Natural killer cell treated with Interleukin-12 subunit alpha and Interleukin-12 subunit beta and Interleukin-15 and Interleukin-18, amount 100 ng/mL, for 72 hours (primary cell): ENCODE results near the gene SEL1L2. TPM values are rescaled to one million over a fixed set of nuclear protein-coding genes. Genes with fewer than 3 reads are reported as not detected.

Source experiments
- ATAC-seq, 2 donors: fragments of 150-1000 bp; cut with Tn5 transposase in 1 of 2; sonication (Bioruptor Pico), chemical (Tn5 transposase) in 1 of 2; 2 replicates each; pipeline ENCODE4 v1.10.0; 2021
- DNase-seq: peaks from one replicate; pipeline ENCODE4 v3.0.0; 2022; ENCODE audit warnings: low spot score
- H3K27ac Mint-ChIP-seq, 2 donors: 1 replicate in 1 of 2; 2 replicates in 1 of 2; pipeline ENCODE4 v1.8.0; 2022; ENCODE audit warnings: mixed read lengths in 2 of 2, mild to moderate bottlenecking in 1 of 2, moderate library complexity in 1 of 2
- H3K27me3 Mint-ChIP-seq, 2 donors: 1 replicate in 1 of 2; 2 replicates in 1 of 2; pipeline ENCODE4 v1.8.0; 2022; ENCODE audit warnings: mixed read lengths in 2 of 2
- H3K36me3 Mint-ChIP-seq: one replicate; pipeline ENCODE4 v1.8.0; 2022; ENCODE audit warnings: mixed read lengths
- H3K4me1 Mint-ChIP-seq, 2 donors: 1 replicate in 1 of 2; 2 replicates in 1 of 2; pipeline ENCODE4 v1.8.0; 2022; ENCODE audit warnings: low read depth in 2 of 2, mixed read lengths in 2 of 2, mild to moderate bottlenecking in 1 of 2
- H3K4me3 Mint-ChIP-seq: one replicate; pipeline ENCODE4 v1.8.0; 2022; ENCODE audit warnings: mixed read lengths
- H3K9me3 Mint-ChIP-seq: 2 replicates; pipeline ENCODE4 v1.8.0; 2022; ENCODE audit warnings: mixed read lengths
- total RNA-seq, 2 donors: library from RNA; stranded (reverse); gene quantifications; one replicate each; pipeline ENCODE4 v1.2.3, GENCODE V29; 2022

The SEL1L2 gene
- total RNA-seq, 2 donors from 2014 or later = not detected

GRCh38 chr20:13840093-13840465 lies 150.3 kb downstream of the SEL1L2 start:
- Mint-ChIP-seq H3K4me3 (no peak overlapping the region), H3K27ac (no peak overlapping the region), H3K4me1 (no peaks in the 10 kb centered on the region), H3K27me3 (peaks cover 14 to 22% of the 10 kb centered on the region in 2 donors), H3K36me3 (no peaks in the 10 kb centered on the region), H3K9me3 (no peaks in the 10 kb centered on the region)
- ATAC-seq (no peak), DNase-seq (no peak)

- H3K27me3 Mint-ChIP-seq = peaks cover 14 to 22% of the 10 kb centered on the region in 2 donors
- no peak overlapping the region for H3K27ac Mint-ChIP-seq
- DNase-seq = no peak
- no peaks in the 10 kb centered on the region for H3K9me3 Mint-ChIP-seq
- no peak overlapping the region for H3K4me3 Mint-ChIP-seq
- H3K4me1 Mint-ChIP-seq = no peaks in the 10 kb centered on the region
- no peak for ATAC-seq
- no peaks in the 10 kb centered on the region for H3K36me3 Mint-ChIP-seq
Measured at GRCh38 chr20:13839421-13840092, 150.9 kb downstream of the SEL1L2 start.

GRCh38 chr20:13838664-13839063 lies 151.8 kb downstream of the SEL1L2 start:
- Mint-ChIP-seq H3K4me1 (no peaks in the 10 kb centered on the region), H3K27ac (no peak overlapping the region), H3K9me3 (no peaks in the 10 kb centered on the region), H3K4me3 (no peak overlapping the region), H3K27me3 (peaks cover 14 to 18% of the 10 kb centered on the region in 2 donors), H3K36me3 (no peaks in the 10 kb centered on the region)
- no peak for ATAC-seq
- no peak for DNase-seq

GRCh38 chr20:13831476-13831875 lies 158.9 kb downstream of the SEL1L2 start:
- no peaks in the 10 kb centered on the region for H3K4me1 Mint-ChIP-seq
- H3K27ac Mint-ChIP-seq = no peak overlapping the region
- no peak overlapping the region for H3K4me3 Mint-ChIP-seq
- no peaks in the 10 kb centered on the region for H3K36me3 Mint-ChIP-seq
- ATAC-seq = no peak
- no peak for DNase-seq
- H3K9me3 Mint-ChIP-seq = no peaks in the 10 kb centered on the region
- H3K27me3 Mint-ChIP-seq = peaks cover 14 to 20% of the 10 kb centered on the region in 2 donors

- Mint-ChIP-seq H3K4me1 (no peaks in the 10 kb centered on the region), H3K27ac (no peak overlapping the region), H3K9me3 (no peaks in the 10 kb centered on the region), H3K27me3 (peaks cover 4 to 7% of the 10 kb centered on the region in 2 donors), H3K36me3 (no peaks in the 10 kb centered on the region), H3K4me3 (no peak overlapping the region)
- DNase-seq (no peak), ATAC-seq (no peak)
Measured at GRCh38 chr20:13825465-13825864, 164.9 kb downstream of the SEL1L2 start.

GRCh38 chr20:13824459-13824858 lies 166.0 kb downstream of the SEL1L2 start:
- DNase-seq (no peak), ATAC-seq (no peak)
- peaks cover under 1 to 7% of the 10 kb centered on the region in 2 donors for H3K27me3 Mint-ChIP-seq
- H3K36me3 Mint-ChIP-seq = no peaks in the 10 kb centered on the region
- no peaks in the 10 kb centered on the region for H3K9me3 Mint-ChIP-seq
- H3K4me1 Mint-ChIP-seq = no peaks in the 10 kb centered on the region
- H3K4me3 Mint-ChIP-seq = no peak overlapping the region
- H3K27ac Mint-ChIP-seq = no peak overlapping the region

- no peak overlapping the region for H3K4me3 Mint-ChIP-seq
- H3K27ac Mint-ChIP-seq = no peak overlapping the region
- peaks cover 0 to 7% of the 10 kb centered on the region in 2 donors for H3K27me3 Mint-ChIP-seq
- peaks cover 5% of the 10 kb centered on the region for H3K36me3 Mint-ChIP-seq
- ATAC-seq (no peak), DNase-seq (no peak)
- no peaks in the 10 kb centered on the region for H3K9me3 Mint-ChIP-seq
- H3K4me1 Mint-ChIP-seq = no peaks in the 10 kb centered on the region
Measured at GRCh38 chr20:13822459-13822858, 168.0 kb downstream of the SEL1L2 start.

GRCh38 chr20:13821876-13822275 lies 168.5 kb downstream of the SEL1L2 start:
- Mint-ChIP-seq H3K27ac (no peak overlapping the region), H3K27me3 (peaks cover 0 to 7% of the 10 kb centered on the region in 2 donors)
- no peak for ATAC-seq

GRCh38 chr20:13819885-13820645 lies 170.3 kb downstream of the SEL1L2 start:
- Mint-ChIP-seq H3K27me3 (peaks cover 0 to 7% of the 10 kb centered on the region in 2 donors), H3K27ac (no peak overlapping the region), H3K36me3 (peaks cover 10% of the 10 kb centered on the region), H3K9me3 (no peaks in the 10 kb centered on the region), H3K4me3 (no peak overlapping the region), H3K4me1 (no peaks in the 10 kb centered on the region)
- ATAC-seq (no peak), DNase-seq (no peak)

More at GRCh38 chr20:13821876-13822275, 168.5 kb downstream of the SEL1L2 start:
- no peak overlapping the region for H3K4me3 Mint-ChIP-seq
- DNase-seq = no peak
- peaks cover 6% of the 10 kb centered on the region for H3K36me3 Mint-ChIP-seq
- H3K9me3 Mint-ChIP-seq = no peaks in the 10 kb centered on the region
- H3K4me1 Mint-ChIP-seq = no peaks in the 10 kb centered on the region

GRCh38 chr20:13817342-13817741 lies 173.1 kb downstream of the SEL1L2 start:
- Mint-ChIP-seq H3K36me3 (peaks cover 19% of the 10 kb centered on the region), H3K4me1 (no peaks in the 10 kb centered on the region), H3K27ac (no peak overlapping the region), H3K9me3 (no peaks in the 10 kb centered on the region), H3K4me3 (no peak overlapping the region), H3K27me3 (no peaks in the 10 kb centered on the region)
- no peak for DNase-seq
- ATAC-seq = no peak

GRCh38 chr20:13816757-13817156 lies 173.7 kb downstream of the SEL1L2 start:
- ATAC-seq (no peak), DNase-seq (no peak)
- Mint-ChIP-seq H3K9me3 (no peaks in the 10 kb centered on the region), H3K36me3 (peaks cover 19% of the 10 kb centered on the region), H3K27ac (no peak overlapping the region), H3K27me3 (no peaks in the 10 kb centered on the region), H3K4me3 (no peak overlapping the region), H3K4me1 (no peaks in the 10 kb centered on the region)

GRCh38 chr20:13814672-13815071 lies 175.7 kb downstream of the SEL1L2 start:
- no peak for ATAC-seq
- no peaks in the 10 kb centered on the region for H3K27me3 Mint-ChIP-seq
- H3K4me1 Mint-ChIP-seq = no peaks in the 10 kb centered on the region
- no peak overlapping the region for H3K27ac Mint-ChIP-seq
- H3K4me3 Mint-ChIP-seq = no peak overlapping the region
- H3K9me3 Mint-ChIP-seq = no peaks in the 10 kb centered on the region
- H3K36me3 Mint-ChIP-seq = peaks cover 19% of the 10 kb centered on the region
- no peak for DNase-seq

- Mint-ChIP-seq H3K27ac (no peak overlapping the region), H3K4me3 (no peak overlapping the region), H3K36me3 (peaks cover 19% of the 10 kb centered on the region), H3K9me3 (no peaks in the 10 kb centered on the region), H3K4me1 (no peaks in the 10 kb centered on the region), H3K27me3 (no peaks in the 10 kb centered on the region)
- ATAC-seq (no peak), DNase-seq (no peak)
Measured at GRCh38 chr20:13813910-13814309, 176.5 kb downstream of the SEL1L2 start.

- H3K9me3 Mint-ChIP-seq = no peaks in the 10 kb centered on the region
Measured at GRCh38 chr20:13810446-13810845, 180.0 kb downstream of the SEL1L2 start.

More at GRCh38 chr20:13810446-13810845, 180.0 kb downstream of the SEL1L2 start:
- Mint-ChIP-seq H3K27me3 (no peaks in the 10 kb centered on the region), H3K4me1 (no peaks in the 10 kb centered on the region), H3K36me3 (peaks cover 8% of the 10 kb centered on the region), H3K4me3 (no peak overlapping the region), H3K27ac (no peak overlapping the region)
- DNase-seq (no peak), ATAC-seq (no peak)
